MCF 10A (cell line): ENCODE data around the gene KLF13. TPM values are rescaled to one million over a fixed set of nuclear protein-coding genes. Genes with fewer than 3 reads are reported as not detected.

ENCODE experiments used
- BruUV-seq: library from RNA; stranded (reverse); fragments of 400-500 nt; replicated peaks from 2 replicates; lab custom pipeline; 2021; lab: Mats Ljungman, UMichigan
- CTCF ChIA-PET: fragments of 300-600 bp; sonication (Branson Sonifier 250); formaldehyde crosslinking; extraction: SDS; loops from one replicate; lab custom pipeline; 2021; ENCODE audit warnings: antibody characterized with exemption, inconsistent platforms; lab: Yijun Ruan, JAX
- POLR2A ChIA-PET: fragments of 300-600, 350-650 bp; sonication (Branson Sonifier 250); formaldehyde crosslinking; extraction: SDS; loops from one replicate; lab custom pipeline; 2020; ENCODE audit warnings: antibody characterized with exemption, inconsistent platforms; lab: Yijun Ruan, JAX
- DNase-seq: peaks from one replicate; pipeline ENCODE4 v3.0.0-alpha.2; 2018; ENCODE audit not compliant: unreplicated experiment
- H3K27ac Mint-ChIP-seq: one replicate; pipeline ENCODE4 v1.8.0; 2022; ENCODE audit warnings: mild to moderate bottlenecking, low read depth, mixed read lengths; ENCODE audit not compliant: unreplicated experiment
- H3K27me3 Mint-ChIP-seq: one replicate; pipeline ENCODE4 v1.8.0; 2022; ENCODE audit warnings: mixed read lengths; ENCODE audit not compliant: insufficient read depth, unreplicated experiment
- H3K36me3 Mint-ChIP-seq: one replicate; pipeline ENCODE4 v1.8.0; 2022; ENCODE audit warnings: mild to moderate bottlenecking, moderate library complexity, mixed read lengths; ENCODE audit not compliant: insufficient read depth, unreplicated experiment
- H3K4me1 Mint-ChIP-seq: one replicate; pipeline ENCODE4 v1.8.0; 2022; ENCODE audit warnings: mixed read lengths; ENCODE audit not compliant: insufficient read depth, unreplicated experiment
- H3K4me3 Mint-ChIP-seq: one replicate; pipeline ENCODE4 v1.8.0; 2022; ENCODE audit warnings: mild to moderate bottlenecking, moderate library complexity, mixed read lengths; ENCODE audit not compliant: unreplicated experiment
- H3K9me3 Mint-ChIP-seq: one replicate; pipeline ENCODE4 v1.8.0; 2022; ENCODE audit warnings: mixed read lengths; ENCODE audit not compliant: unreplicated experiment
- CTCF ChIP-seq: fragments of 200-600 bp; IDR thresholded peaks from one replicate; pipeline ENCODE4 v1.8.0; 2022; ENCODE audit warnings: antibody characterized with exemption, mild to moderate bottlenecking; ENCODE audit not compliant: unreplicated experiment
- intact Hi-C: fragments of 100-400 bp; cut with micrococcal nuclease; formaldehyde crosslinking; loops from 2 replicates; pipeline ENCODE4 v1.14.1; 2022
- total RNA-seq: library from RNA; stranded (reverse); gene quantifications from 2 replicates; pipeline ENCODE4 v1.2.3, GENCODE V29; 2022

The KLF13 gene
- total RNA-seq, 1 experiment from 2014 or later, result 83.1 TPM

GRCh38 chr15:31333820-31334219 is 7.2 kb downstream of the KLF13 start:
- CTCF ChIA-PET, result interaction anchor here (1.0 to 1.6 kb wide), 2 partner anchors 32 to 101 kb away, joined by 3 to 8 read pairs; no protein-coding TSS in a partner anchor
- Mint-ChIP-seq H3K4me1 (peaks cover 45% of the 10 kb centered on the region), H3K27me3 (no peaks in the 10 kb centered on the region), H3K27ac (no peak overlapping the region), H3K9me3 (no peaks in the 10 kb centered on the region), H3K4me3 (no peak overlapping the region), H3K36me3 (peaks cover 15% of the 10 kb centered on the region)
- intact Hi-C loops, result no loop called here
- DNase-seq, result no peak
- POLR2A ChIA-PET, result no interaction called here
- no peak for TF ChIP-seq CTCF
- no TSS peak for BruUV-seq

GRCh38 chr15:31335989-31336592 is 9.5 kb downstream of the KLF13 start:
- H3K27ac Mint-ChIP-seq, result no peak overlapping the region
- no peaks in the 10 kb centered on the region for H3K27me3 Mint-ChIP-seq
- peaks cover 14% of the 10 kb centered on the region for H3K36me3 Mint-ChIP-seq
- ChIA-PET POLR2A (interaction anchor here (0.6 to 0.7 kb wide), 2 partner anchors 10 to 94 kb away, joined by 3 to 5 read pairs; partner anchors contain the start of gene KLF13), CTCF (interaction anchor here (0.8 to 1.5 kb wide), 3 partner anchors 13 to 154 kb away, joined by 3 to 5 read pairs (median 4); no protein-coding TSS in a partner anchor)
- H3K4me1 Mint-ChIP-seq, result peaks cover 48% of the 10 kb centered on the region
- no peak for TF ChIP-seq CTCF
- no TSS peak for BruUV-seq
- H3K9me3 Mint-ChIP-seq, result no peaks in the 10 kb centered on the region
- DNase-seq, result no peak
- no peak overlapping the region for H3K4me3 Mint-ChIP-seq
- intact Hi-C loops, result no loop called here

GRCh38 chr15:31336593-31337295 is 10.1 kb downstream of the KLF13 start:
- no peak for TF ChIP-seq CTCF
- no TSS peak for BruUV-seq
- Mint-ChIP-seq H3K4me3 (no peak overlapping the region), H3K36me3 (peaks cover 15% of the 10 kb centered on the region), H3K27me3 (no peaks in the 10 kb centered on the region), H3K9me3 (no peaks in the 10 kb centered on the region), H3K27ac (no peak overlapping the region), H3K4me1 (peaks cover 44% of the 10 kb centered on the region)
- CTCF ChIA-PET, result no interaction called here
- DNase-seq, result no peak
- POLR2A ChIA-PET, result no interaction called here
- intact Hi-C loops, result no loop called here

- TF ChIP-seq CTCF, result no peak
- POLR2A ChIA-PET, result no interaction called here
- intact Hi-C loops, result no loop called here
- Mint-ChIP-seq H3K4me3 (no peak overlapping the region), H3K9me3 (no peaks in the 10 kb centered on the region), H3K36me3 (peaks cover 18% of the 10 kb centered on the region), H3K4me1 (peaks cover 37% of the 10 kb centered on the region), H3K27ac (no peak overlapping the region), H3K27me3 (no peaks in the 10 kb centered on the region)
- no peak for DNase-seq
- no TSS peak for BruUV-seq
- CTCF ChIA-PET, result no interaction called here
Observed at GRCh38 chr15:31337352-31338031, 10.9 kb downstream of the KLF13 start.
